ENCODE results near the gene JDP2. TPM values are rescaled to one million over a fixed set of nuclear protein-coding genes. Genes with fewer than 3 reads are reported as not detected.

Gene JDP2
- total RNA-seq, 1 experiment from 2014 or later = 23.3 TPM

DNA sequence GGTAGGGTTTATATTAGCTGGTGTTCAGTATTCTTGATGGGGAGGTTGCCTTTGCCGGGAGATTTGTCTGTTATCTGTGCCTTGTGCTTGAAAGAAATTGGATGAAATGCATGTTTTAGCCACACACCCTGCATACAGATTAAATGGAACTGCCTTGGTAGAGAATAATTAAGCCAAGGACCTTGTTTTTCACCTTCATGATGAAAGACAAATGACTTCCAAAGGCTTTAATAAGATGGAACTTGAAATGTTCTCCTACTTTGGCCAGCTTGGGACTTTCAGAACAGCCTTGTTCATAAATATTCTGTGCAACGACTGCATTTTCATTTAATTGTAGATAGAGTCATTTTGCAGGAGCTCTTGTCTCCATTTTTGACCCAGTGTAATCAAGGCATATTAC, 21.2 kb downstream of the JDP2 start:
- Mint-ChIP-seq H3K27me3 (ENCODE audit: low read depth) (no peaks in the 10 kb centered on the region), H3K36me3 (peaks cover 3% of the 10 kb centered on the region), H3K27ac (no peak overlapping the region), H3K9me3 (no peaks in the 10 kb centered on the region), H3K4me3 (no peak overlapping the region), H3K4me1 (peaks cover 40% of the 10 kb centered on the region)
- no peak for TF ChIP-seq NFYB (CRISPR knock-in tag; conservative IDR thresholded peaks at IDR 0.05; ENCODE audit: low read depth)
- no peak for TF ChIP-seq NFE2L1 (CRISPR knock-in tag; IDR thresholded peaks at IDR 0.05)
- no peak for TF ChIP-seq ZNF396 (CRISPR knock-in tag; IDR thresholded peaks at IDR 0.05; ENCODE audit: borderline replicate concordance)
- no peak for TF ChIP-seq ATF1 (CRISPR knock-in tag; IDR thresholded peaks at IDR 0.05)
- no peak for TF ChIP-seq TP53 (CRISPR knock-in tag; IDR thresholded peaks at IDR 0.05)
- ChIA-PET POLR2A (interaction anchor here (1.0 kb wide), 1 partner anchor 30 kb away, joined by 4 read pairs; no protein-coding TSS in a partner anchor), CTCF (no interaction called here)
- DNase-seq (ENCODE audit: low spot score) (no peak), ATAC-seq (no peak)

- no peak overlapping the region for H3K4me3 Mint-ChIP-seq
- H3K27me3 Mint-ChIP-seq (ENCODE audit: low read depth) = no peaks in the 10 kb centered on the region
- H3K27ac Mint-ChIP-seq = no peak overlapping the region
- peaks cover 42% of the 10 kb centered on the region for H3K4me1 Mint-ChIP-seq
- DNase-seq (ENCODE audit: low spot score) (no peak), ATAC-seq (no peak)
- POLR2A ChIA-PET = interaction anchor here (0.7 kb wide), 1 partner anchor 17 kb away, joined by 3 read pairs; no protein-coding TSS in a partner anchor
- TF ChIP-seq E2F1 (CRISPR knock-in tag; IDR thresholded peaks at IDR 0.05) = no peak
- TF ChIP-seq KAT7 (CRISPR knock-in tag; IDR thresholded peaks at IDR 0.05; ENCODE audit: borderline replicate concordance) = no peak
- TF ChIP-seq ZNF263 (CRISPR knock-in tag; IDR thresholded peaks at IDR 0.05; ENCODE audit: low read depth) = no peak
- no peaks in the 10 kb centered on the region for H3K9me3 Mint-ChIP-seq
- peaks cover 3% of the 10 kb centered on the region for H3K36me3 Mint-ChIP-seq
- CTCF ChIA-PET = interaction anchor here (1.1 kb wide), 1 partner anchor 39 kb away, joined by 3 read pairs; no protein-coding TSS in a partner anchor
Observed at GRCh38 chr14:75449696-75450095, 21.9 kb downstream of the JDP2 start.

DNA sequence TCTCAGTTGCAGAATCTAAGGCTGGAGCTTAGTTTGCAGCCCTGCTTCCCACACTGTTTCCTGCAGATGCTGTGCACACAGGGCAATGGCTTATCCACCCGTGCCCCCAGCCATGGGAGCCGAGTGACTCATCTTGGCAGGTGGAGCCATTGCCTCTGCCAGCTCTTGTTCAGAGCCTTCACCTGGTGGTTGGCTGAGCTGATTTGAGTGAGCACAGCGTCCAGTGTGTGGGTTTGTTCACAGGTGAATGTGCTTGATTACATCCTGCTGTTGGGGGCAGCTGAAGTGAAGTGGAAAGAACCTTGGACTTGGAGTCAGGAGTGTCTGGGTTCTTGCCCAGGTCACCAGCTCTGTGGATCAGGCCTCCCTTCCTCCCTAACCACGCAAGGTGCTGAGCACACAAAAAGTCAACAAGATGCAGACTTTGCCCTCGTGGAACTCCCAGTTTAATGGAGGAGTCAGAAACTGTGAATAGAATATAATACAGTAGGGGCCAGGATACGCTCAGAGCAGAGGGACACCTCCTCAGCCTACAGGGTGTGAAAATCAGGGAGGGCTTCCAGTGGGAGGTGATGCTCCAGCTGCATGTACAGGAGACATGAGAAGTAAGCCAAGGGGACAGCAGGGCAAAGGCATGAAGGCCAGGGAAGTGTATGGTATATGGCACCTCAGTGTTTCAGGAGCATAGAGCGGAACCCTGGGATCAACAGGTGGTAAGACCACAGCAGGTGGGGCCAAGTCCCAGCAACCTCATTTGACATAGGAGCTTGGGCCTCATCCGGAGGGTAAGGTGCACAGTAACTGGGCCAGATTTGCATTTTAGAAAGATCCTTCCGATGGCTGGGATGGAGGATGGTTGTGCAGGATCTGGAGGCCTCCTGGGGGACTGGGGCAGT, 22.8 kb downstream of the JDP2 start:
- Mint-ChIP-seq H3K4me3 (no peak overlapping the region), H3K27ac (peak overlapping the region; percentile 93)

More for the DNA sequence above, 22.8 kb downstream of the JDP2 start:
- ATAC-seq (no peak), DNase-seq (ENCODE audit: low spot score) (no peak)
- ChIA-PET POLR2A (interaction anchor here (0.7 kb wide), 1 partner anchor 16 kb away, joined by 3 read pairs; no protein-coding TSS in a partner anchor), CTCF (interaction anchor here (1.1 kb wide), 1 partner anchor 38 kb away, joined by 3 read pairs; no protein-coding TSS in a partner anchor)
- Mint-ChIP-seq H3K36me3 (no peaks in the 10 kb centered on the region), H3K4me1 (peaks cover 47% of the 10 kb centered on the region), H3K27me3 (ENCODE audit: low read depth) (no peaks in the 10 kb centered on the region), H3K9me3 (no peaks in the 10 kb centered on the region)
- TF ChIP-seq ZNF423 (CRISPR knock-in tag; IDR thresholded peaks at IDR 0.05) (no peak), RORB (CRISPR knock-in tag; IDR thresholded peaks at IDR 0.05) (no peak), NFATC4 (CRISPR knock-in tag; IDR thresholded peaks at IDR 0.05) (no peak), ESRRA (CRISPR knock-in tag; IDR thresholded peaks at IDR 0.05; ENCODE audit: borderline replicate concordance) (no peak), ERG (CRISPR knock-in tag; IDR thresholded peaks at IDR 0.05) (no peak), CREB1 (CRISPR knock-in tag; IDR thresholded peaks at IDR 0.05) (no peak), USF1 (CRISPR knock-in tag; IDR thresholded peaks at IDR 0.05) (no peak), NFE2L1 (CRISPR knock-in tag; IDR thresholded peaks at IDR 0.05) (no peak)
- TF ChIP-seq, protein P1, sequence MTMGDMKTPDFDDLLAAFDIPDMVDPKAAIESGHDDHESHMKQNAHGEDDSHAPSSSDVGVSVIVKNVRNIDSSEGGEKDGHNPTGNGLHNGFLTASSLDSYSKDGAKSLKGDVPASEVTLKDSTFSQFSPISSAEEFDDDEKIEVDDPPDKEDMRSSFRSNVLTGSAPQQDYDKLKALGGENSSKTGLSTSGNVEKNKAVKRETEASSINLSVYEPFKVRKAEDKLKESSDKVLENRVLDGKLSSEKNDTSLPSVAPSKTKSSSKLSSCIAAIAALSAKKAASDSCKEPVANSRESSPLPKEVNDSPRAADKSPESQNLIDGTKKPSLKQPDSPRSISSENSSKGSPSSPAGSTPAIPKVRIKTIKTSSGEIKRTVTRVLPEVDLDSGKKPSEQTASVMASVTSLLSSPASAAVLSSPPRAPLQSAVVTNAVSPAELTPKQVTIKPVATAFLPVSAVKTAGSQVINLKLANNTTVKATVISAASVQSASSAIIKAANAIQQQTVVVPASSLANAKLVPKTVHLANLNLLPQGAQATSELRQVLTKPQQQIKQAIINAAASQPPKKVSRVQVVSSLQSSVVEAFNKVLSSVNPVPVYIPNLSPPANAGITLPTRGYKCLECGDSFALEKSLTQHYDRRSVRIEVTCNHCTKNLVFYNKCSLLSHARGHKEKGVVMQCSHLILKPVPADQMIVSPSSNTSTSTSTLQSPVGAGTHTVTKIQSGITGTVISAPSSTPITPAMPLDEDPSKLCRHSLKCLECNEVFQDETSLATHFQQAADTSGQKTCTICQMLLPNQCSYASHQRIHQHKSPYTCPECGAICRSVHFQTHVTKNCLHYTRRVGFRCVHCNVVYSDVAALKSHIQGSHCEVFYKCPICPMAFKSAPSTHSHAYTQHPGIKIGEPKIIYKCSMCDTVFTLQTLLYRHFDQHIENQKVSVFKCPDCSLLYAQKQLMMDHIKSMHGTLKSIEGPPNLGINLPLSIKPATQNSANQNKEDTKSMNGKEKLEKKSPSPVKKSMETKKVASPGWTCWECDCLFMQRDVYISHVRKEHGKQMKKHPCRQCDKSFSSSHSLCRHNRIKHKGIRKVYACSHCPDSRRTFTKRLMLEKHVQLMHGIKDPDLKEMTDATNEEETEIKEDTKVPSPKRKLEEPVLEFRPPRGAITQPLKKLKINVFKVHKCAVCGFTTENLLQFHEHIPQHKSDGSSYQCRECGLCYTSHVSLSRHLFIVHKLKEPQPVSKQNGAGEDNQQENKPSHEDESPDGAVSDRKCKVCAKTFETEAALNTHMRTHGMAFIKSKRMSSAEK (CRISPR knock-in tag; IDR thresholded peaks at IDR 0.05; ENCODE audit: borderline replicate concordance) = no peak
